Keratinocyte (primary cell): ENCODE results near the gene ERC2. TPM values are rescaled to one million over a fixed set of nuclear protein-coding genes. Genes with fewer than 3 reads are reported as not detected.

ENCODE experiments used
- DNase-seq: peaks from one replicate; pipeline ENCODE4 v3.0.0-alpha.2; 2011; ENCODE audit warnings: low read depth, missing footprints, low spot score
- FAIRE-seq: peaks from 2 replicates; lab custom pipeline; 2011; peaks lifted over from hg19 to GRCh38; lab: Jason Lieb, UNC
- H2AFZ ChIP-seq: 2 replicates; pipeline ENCODE4 v1.6.0; 2012; ENCODE audit warnings: low read length, control low read depth, inconsistent platforms; ENCODE audit not compliant: control insufficient read depth
- H3K27ac ChIP-seq: 2 replicates; pipeline ENCODE4 v1.5.1; 2011; ENCODE audit warnings: low read length; ENCODE audit not compliant: control insufficient read depth, insufficient read depth
- H3K27me3 ChIP-seq: 3 replicates; pipeline ENCODE4 v1.6.0; 2011; ENCODE audit warnings: low read length; ENCODE audit not compliant: control insufficient read depth, insufficient read depth; ENCODE audit errors: extremely low read depth
- H3K36me3 ChIP-seq, 2 experiments: 2 replicates in 1 of 2; 3 replicates in 1 of 2; pipeline ENCODE4 v1.5.1; 2011; ENCODE audit warnings: low read length in 2 of 2, mild to moderate bottlenecking in 1 of 2; ENCODE audit not compliant: control insufficient read depth in 2 of 2, insufficient read depth in 2 of 2; ENCODE audit errors: extremely low read depth in 1 of 2
- H3K4me1 ChIP-seq: 3 replicates; pipeline ENCODE4 v1.5.1; 2011; ENCODE audit warnings: low read length; ENCODE audit not compliant: control insufficient read depth, insufficient read depth; ENCODE audit errors: extremely low read depth
- H3K4me2 ChIP-seq: 3 replicates; pipeline ENCODE4 v1.6.0; 2011; ENCODE audit warnings: low read depth, low read length; ENCODE audit not compliant: control insufficient read depth, insufficient read depth; ENCODE audit errors: extremely low read depth
- H3K4me3 ChIP-seq, 3 experiments: fragments of 200-600 bp in 1 of 3; sonication (generic) in 1 of 3; 2 replicates in 2 of 3; 3 replicates in 1 of 3; pipeline ENCODE4 v1.5.1; 2011 to 2016; ENCODE audit warnings: low read length in 3 of 3, mild to moderate bottlenecking in 3 of 3, control low read depth in 2 of 3, inconsistent platforms in 1 of 3, low read depth in 1 of 3, mixed read lengths in 1 of 3, mixed run types in 1 of 3, moderate library complexity in 1 of 3; ENCODE audit not compliant: control insufficient read depth in 2 of 3, insufficient read depth in 2 of 3; ENCODE audit errors: extremely low read depth in 1 of 3
- H3K79me2 ChIP-seq: 2 replicates; pipeline ENCODE4 v1.6.0; 2012; ENCODE audit warnings: low read length; ENCODE audit not compliant: control insufficient read depth, insufficient read depth
- H3K9ac ChIP-seq: 3 replicates; pipeline ENCODE4 v1.6.0; 2011; ENCODE audit warnings: low read length; ENCODE audit not compliant: control insufficient read depth, insufficient read depth; ENCODE audit errors: extremely low read depth
- H3K9me1 ChIP-seq: 3 replicates; pipeline ENCODE4 v1.6.0; 2011; ENCODE audit warnings: low read length; ENCODE audit not compliant: control insufficient read depth, insufficient read depth; ENCODE audit errors: extremely low read depth
- H3K9me3 ChIP-seq: 2 replicates; pipeline ENCODE4 v1.5.1; 2012; ENCODE audit warnings: low read depth, low read length; ENCODE audit not compliant: control insufficient read depth
- H4K20me1 ChIP-seq: 3 replicates; pipeline ENCODE4 v1.6.0; 2011; ENCODE audit warnings: low read length; ENCODE audit not compliant: control insufficient read depth, insufficient read depth; ENCODE audit errors: extremely low read depth
- EZH2 ChIP-seq: IDR thresholded peaks from one replicate; pipeline ENCODE4 v1.6.1; 2012; ENCODE audit warnings: inconsistent platforms, mild to moderate bottlenecking, low read length, moderate library complexity
- dilution Hi-C: fragments of 300-500 bp; cut with MboI; formaldehyde crosslinking; loops from one replicate; pipeline ENCODE4 v1.7.0; 2020; ENCODE audit warnings: low sequenced_read_pairs; ENCODE audit not compliant: extremely low pct_ligation_motif_present
- polyA plus RNA-seq, 5 experiments: library from polyadenylated mRNA; depleted of rRNA in 3 of 5; stranded (reverse) in 3 of 5; stranded (forward) in 1 of 5; unstranded in 1 of 5; fragments of >200 nt; gene quantifications; 1 replicate in 1 of 5; 2 replicates in 3 of 5; 3 replicates in 1 of 5; pipeline versions ENCODE4 v1.2.1 to v1.2.3, GENCODE V29; 2011 to 2012; ENCODE audit warnings: missing spikeins in 2 of 5, low read depth in 1 of 5, low replicate concordance in 1 of 5
- TF ChIP-seq, protein P1 (sequence below), 3 experiments: IDR thresholded peaks in 1 of 3; conservative IDR thresholded peaks in 1 of 3; optimal IDR thresholded peaks in 1 of 3; 2 replicates in 2 of 3; 3 replicates in 1 of 3; pipeline versions ENCODE3 to v1.5.1; 2011; ENCODE audit warnings: low read length in 3 of 3, mild to moderate bottlenecking in 3 of 3, moderate library complexity in 2 of 3, control low read depth in 1 of 3, inconsistent platforms in 1 of 3; ENCODE audit not compliant: insufficient read depth in 2 of 3; ENCODE audit errors: extremely low read depth in 1 of 3

ERC2 gene
- polyA plus RNA-seq, 1 donor (not counting 4 experiments of a cell fraction or from before 2014, with no cell fraction given): 0.08 TPM

- H3K9me3 ChIP-seq: no peaks in the 10 kb centered on the region
- H3K9ac ChIP-seq: no peak overlapping the region
- peaks cover 52% of the 10 kb centered on the region for H3K4me1 ChIP-seq
- no peaks in the 10 kb centered on the region for H3K27me3 ChIP-seq
- TF ChIP-seq, protein P1, sequence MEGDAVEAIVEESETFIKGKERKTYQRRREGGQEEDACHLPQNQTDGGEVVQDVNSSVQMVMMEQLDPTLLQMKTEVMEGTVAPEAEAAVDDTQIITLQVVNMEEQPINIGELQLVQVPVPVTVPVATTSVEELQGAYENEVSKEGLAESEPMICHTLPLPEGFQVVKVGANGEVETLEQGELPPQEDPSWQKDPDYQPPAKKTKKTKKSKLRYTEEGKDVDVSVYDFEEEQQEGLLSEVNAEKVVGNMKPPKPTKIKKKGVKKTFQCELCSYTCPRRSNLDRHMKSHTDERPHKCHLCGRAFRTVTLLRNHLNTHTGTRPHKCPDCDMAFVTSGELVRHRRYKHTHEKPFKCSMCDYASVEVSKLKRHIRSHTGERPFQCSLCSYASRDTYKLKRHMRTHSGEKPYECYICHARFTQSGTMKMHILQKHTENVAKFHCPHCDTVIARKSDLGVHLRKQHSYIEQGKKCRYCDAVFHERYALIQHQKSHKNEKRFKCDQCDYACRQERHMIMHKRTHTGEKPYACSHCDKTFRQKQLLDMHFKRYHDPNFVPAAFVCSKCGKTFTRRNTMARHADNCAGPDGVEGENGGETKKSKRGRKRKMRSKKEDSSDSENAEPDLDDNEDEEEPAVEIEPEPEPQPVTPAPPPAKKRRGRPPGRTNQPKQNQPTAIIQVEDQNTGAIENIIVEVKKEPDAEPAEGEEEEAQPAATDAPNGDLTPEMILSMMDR (optimal IDR thresholded peaks at IDR 0.05 in 1 of 3, IDR thresholded peaks at IDR 0.05 in 1 of 3, conservative IDR thresholded peaks at IDR 0.05 in 1 of 3; ENCODE audit: extremely low read depth in 1 of 3, insufficient read depth in 2 of 3, low read length in 3 of 3): peak in 1 of 3 experiments; percentile 45
- no peak for TF ChIP-seq EZH2
- no peaks in the 10 kb centered on the region for H3K9me1 ChIP-seq
- no peaks in the 10 kb centered on the region for H3K36me3 ChIP-seq
- dilution Hi-C loops: no loop called here
- H3K27ac ChIP-seq: peak overlapping the region; percentile 4
- FAIRE-seq (no peak), DNase-seq (peak; percentile 30)
- H3K79me2 ChIP-seq: no peaks in the 10 kb centered on the region
- no peak overlapping the region for H2AFZ ChIP-seq
- no peak overlapping the region for H3K4me2 ChIP-seq
- no peak overlapping the region for H3K4me3 ChIP-seq
- H4K20me1 ChIP-seq: no peaks in the 10 kb centered on the region
Observed at GRCh38 chr3:55622116-55622515, 846.2 kb downstream of the ERC2 start.

GRCh38 chr3:55621648-55622047, 846.6 kb downstream of the ERC2 start:
- Histone ChIP-seq H3K4me1 (peaks cover 52% of the 10 kb centered on the region), H3K79me2 (no peaks in the 10 kb centered on the region), H3K27me3 (no peaks in the 10 kb centered on the region), H4K20me1 (no peaks in the 10 kb centered on the region), H3K9ac (no peak overlapping the region), H2AFZ (no peak overlapping the region), H3K9me1 (no peaks in the 10 kb centered on the region), H3K27ac (peak overlapping the region; percentile 4), H3K36me3 (no peaks in the 10 kb centered on the region), H3K9me3 (no peaks in the 10 kb centered on the region), H3K4me2 (no peak overlapping the region), H3K4me3 (no peak overlapping the region)
- no peak for TF ChIP-seq EZH2
- TF ChIP-seq, protein P1 (optimal IDR thresholded peaks at IDR 0.05 in 1 of 3, IDR thresholded peaks at IDR 0.05 in 1 of 3, conservative IDR thresholded peaks at IDR 0.05 in 1 of 3; ENCODE audit: extremely low read depth in 1 of 3, insufficient read depth in 2 of 3, low read length in 3 of 3): no peak
- peak; percentile 32 for DNase-seq
- no peak for FAIRE-seq
- dilution Hi-C loops: no loop called here
